HepG2 (cell line): ENCODE data around the gene SUCLG2. TPM values are rescaled to one million over a fixed set of nuclear protein-coding genes. Genes with fewer than 3 reads are reported as not detected.
A peak's percentile ranks its signal among the peaks of the same experiment; 100 is the strongest.

Experiments
- ATF3 ChIP-seq: sonication (generic); formaldehyde crosslinking; IDR thresholded peaks from 2 replicates; pipeline ENCODE4 v1.4.0; 2020; ENCODE audit warnings: missing genetic modification reagents
- E2F5 ChIP-seq: sonication (generic); formaldehyde crosslinking; conservative IDR thresholded peaks from 2 replicates; pipeline ENCODE4 v1.4.0; 2020; ENCODE audit warnings: missing genetic modification reagents
- EHMT2 ChIP-seq: fragments of 200-600 bp; sonication (generic); IDR thresholded peaks from 2 replicates; pipeline ENCODE4 v1.7.0; 2017; ENCODE audit warnings: antibody characterized with exemption, low read depth, low read length, borderline replicate concordance
- FOXC1 ChIP-seq: sonication (generic); formaldehyde crosslinking; IDR thresholded peaks from 2 replicates; pipeline ENCODE4 v1.8.0; 2022; ENCODE audit warnings: mild to moderate bottlenecking, missing genetic modification reagents, borderline replicate concordance
- ISX ChIP-seq: sonication (generic); formaldehyde crosslinking; conservative IDR thresholded peaks from 2 replicates; pipeline ENCODE4 v1.5.0; 2020; ENCODE audit warnings: missing genetic modification reagents
- LCORL ChIP-seq, 2 experiments: fragments of 450-650 bp in 1 of 2; sonication (generic) in 1 of 2; formaldehyde crosslinking in 1 of 2; IDR thresholded peaks; 2 replicates each; pipeline versions ENCODE4 v1.5.0 to v1.6.1; 2017 to 2020; ENCODE audit warnings: antibody characterized with exemption in 1 of 2, missing genetic modification reagents in 1 of 2
- MTA3 ChIP-seq: sonication (generic); formaldehyde crosslinking; IDR thresholded peaks from 2 replicates; pipeline ENCODE4 v1.4.0; 2020; ENCODE audit warnings: missing genetic modification reagents
- SATB2 ChIP-seq: sonication (generic); formaldehyde crosslinking; IDR thresholded peaks from 2 replicates; pipeline ENCODE4 v1.5.0; 2020; ENCODE audit warnings: missing genetic modification reagents
- SIX1 ChIP-seq: sonication (generic); formaldehyde crosslinking; IDR thresholded peaks from 2 replicates; pipeline ENCODE4 v1.4.0; 2020; ENCODE audit warnings: missing genetic modification reagents, borderline replicate concordance
- SRSF4 ChIP-seq: fragments of 200-400 bp; formaldehyde crosslinking; IDR thresholded peaks from one replicate; pipeline ENCODE4 v1.6.1; 2018; ENCODE audit warnings: mild to moderate bottlenecking, low read depth, low read length, moderate library complexity; ENCODE audit not compliant: poor library complexity, severe bottlenecking
- U2AF1 ChIP-seq: fragments of 200-400 bp; formaldehyde crosslinking; optimal IDR thresholded peaks from 2 replicates; pipeline ENCODE3; 2017; ENCODE audit warnings: mild to moderate bottlenecking, low read depth, low read length
- ZBTB2 ChIP-seq: sonication (generic); formaldehyde crosslinking; IDR thresholded peaks from 2 replicates; pipeline ENCODE4 v1.8.0; 2022; ENCODE audit warnings: low read depth, missing genetic modification reagents
- ZNF24 ChIP-seq: fragments of 450-650 bp; IDR thresholded peaks from 2 replicates; pipeline ENCODE4 v1.6.1; 2017; ENCODE audit warnings: antibody characterized with exemption, mild to moderate bottlenecking
- ZNF264 ChIP-seq: sonication (generic); formaldehyde crosslinking; IDR thresholded peaks from 2 replicates; pipeline ENCODE4 v1.4.0; 2020; ENCODE audit warnings: missing genetic modification reagents
- ZNF276 ChIP-seq: sonication (generic); formaldehyde crosslinking; IDR thresholded peaks from 2 replicates; pipeline ENCODE4 v1.4.0; 2020; ENCODE audit warnings: mild to moderate bottlenecking, low read depth, missing genetic modification reagents
- ZNF292 ChIP-seq: sonication (generic); formaldehyde crosslinking; IDR thresholded peaks from 2 replicates; pipeline ENCODE4 v1.8.1; 2022; ENCODE audit warnings: mild to moderate bottlenecking, low read depth, missing genetic modification reagents, borderline replicate concordance
- ZNF616 ChIP-seq: sonication (generic); formaldehyde crosslinking; IDR thresholded peaks from 2 replicates; pipeline ENCODE4 v1.5.0; 2020; ENCODE audit warnings: low read depth, mild to moderate bottlenecking, missing genetic modification reagents
- ZNF746 ChIP-seq: sonication (generic); formaldehyde crosslinking; IDR thresholded peaks from 2 replicates; pipeline ENCODE4 v1.8.0; 2022; ENCODE audit warnings: mild to moderate bottlenecking, missing genetic modification reagents
- ZNF775 ChIP-seq: sonication (generic); formaldehyde crosslinking; IDR thresholded peaks from 2 replicates; pipeline ENCODE4 v1.4.0; 2020; ENCODE audit warnings: missing genetic modification reagents, mild to moderate bottlenecking, moderate library complexity, borderline replicate concordance
- ZNF790 ChIP-seq: sonication (generic); formaldehyde crosslinking; IDR thresholded peaks from 2 replicates; pipeline ENCODE4 v1.8.0; 2022; ENCODE audit warnings: missing genetic modification reagents, mild to moderate bottlenecking, borderline replicate concordance
- ZSCAN21 ChIP-seq: sonication (generic); formaldehyde crosslinking; IDR thresholded peaks from 2 replicates; pipeline ENCODE4 v1.8.0; 2022; ENCODE audit warnings: mild to moderate bottlenecking, missing genetic modification reagents, moderate library complexity, borderline replicate concordance
- ZUFSP ChIP-seq: sonication (generic); formaldehyde crosslinking; IDR thresholded peaks from 2 replicates; pipeline ENCODE4 v1.9.0; 2021; ENCODE audit warnings: missing genetic modification reagents, mild to moderate bottlenecking, borderline replicate concordance
- polyA plus RNA-seq, 8 experiments: library from polyadenylated mRNA; depleted of rRNA in 3 of 8; stranded (reverse) in 7 of 8; unstranded in 1 of 8; fragments of >200 nt; fragmentation: Illumina TruSeq in 4 of 8; extraction: Trizol in 4 of 8; gene quantifications; 2 replicates each; pipeline versions ENCODE4 v1.2.1 to v1.2.3, GENCODE V29; 2011 to 2016; ENCODE audit warnings: low read depth in 4 of 8, missing spikeins in 1 of 8, mixed read lengths in 1 of 8; ENCODE audit not compliant: insufficient read depth in 1 of 8
- total RNA-seq, 5 experiments: library from RNA; depleted of rRNA; stranded (reverse); fragments of >200 nt; fragmentation: Illumina TruSeq; extraction: Trizol; gene quantifications; 2 replicates each; pipeline ENCODE4 v1.2.3, GENCODE V29; 2016; ENCODE audit warnings: low read depth in 1 of 5

SUCLG2 gene
- total and polyA plus RNA-seq, 2 of the 13 experiments (the other 11 are each of a cell fraction or from before 2014, with no cell fraction given): 21.4 to 64.9 TPM

GRCh38 chr3:67654099-67654843 is at the start of gene SUCLG2 (continued):
- TF ChIP-seq SRSF4 (no peak), ZNF264 (CRISPR knock-in tag) (peak; percentile 13; the same call in 1 of the 2 replicates), ISX (CRISPR knock-in tag) (no peak; the same call in 1 of the 2 replicates), EHMT2 (0 out of 2 replicates have a peak, but pooled peaks have one; percentile 41), E2F5 (CRISPR knock-in tag) (no peak), ZNF616 (CRISPR knock-in tag) (no peak), ZNF790 (CRISPR knock-in tag) (no peak; the same call in 1 of the 2 replicates), LCORL (IDR thresholded peaks at IDR 0.05) (0 out of 2 replicates have a peak, but pooled peaks have one; percentile 33), LCORL (CRISPR knock-in tag; IDR thresholded peaks at IDR 0.05) (no peak), ZNF775 (CRISPR knock-in tag) (no peak), ZNF24 (no peak), ZSCAN21 (CRISPR knock-in tag) (0 out of 2 replicates have a peak, but pooled peaks have one; percentile 72), ZBTB2 (CRISPR knock-in tag) (no peak), MTA3 (CRISPR knock-in tag) (no peak), ZNF276 (CRISPR knock-in tag) (0 out of 2 replicates have a peak, but pooled peaks have one; percentile 16), U2AF1 (peak; percentile 50), FOXC1 (CRISPR knock-in tag) (peak; percentile 26; the same call in 1 of the 2 replicates), ZUFSP (CRISPR knock-in tag) (no peak), SATB2 (CRISPR knock-in tag) (0 out of 2 replicates have a peak, but pooled peaks have one; percentile 26), SIX1 (no peak), ZNF292 (CRISPR knock-in tag) (no peak), ZNF746 (CRISPR knock-in tag) (peak; percentile 83), ATF3 (CRISPR knock-in tag) (0 out of 2 replicates have a peak, but pooled peaks have one; percentile 17)
